Kidney glomerular epithelial cell (primary cell): ENCODE data around the gene UGT1A1.

Source experiments
- DNase-seq: peaks from one replicate; lab custom pipeline; 2025; lab: John Stamatoyannopoulos, UW

The UGT1A1 gene

DNA sequence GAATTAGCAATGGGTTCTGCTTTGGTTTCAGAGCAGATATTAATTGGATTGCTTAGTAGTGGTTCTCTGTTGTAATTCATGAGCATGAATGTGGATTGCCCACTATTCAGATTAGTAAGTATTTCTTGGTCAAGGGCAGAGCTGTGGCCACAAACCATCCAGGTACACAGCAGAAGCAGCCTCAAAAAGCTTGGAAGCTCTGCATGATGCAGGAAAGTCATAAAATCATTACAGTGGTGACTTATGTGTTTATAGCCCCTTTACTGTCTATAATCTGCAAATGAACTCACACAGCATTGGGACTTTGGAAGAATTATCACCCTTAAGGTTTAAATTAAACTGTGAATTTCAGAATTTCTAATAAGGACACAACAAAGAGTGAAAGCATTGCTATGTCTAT lies 1.9 kb upstream of the UGT1A1 start:
- no peak for DNase-seq

GRCh38 chr2:233758849-233759248 lies 1.2 kb upstream of the UGT1A1 start:
- DNase-seq, result no peak

GRCh38 chr2:233761040-233761769 lies 1.1 kb downstream of the UGT1A1 start:
- DNase-seq, result no peak

DNA sequence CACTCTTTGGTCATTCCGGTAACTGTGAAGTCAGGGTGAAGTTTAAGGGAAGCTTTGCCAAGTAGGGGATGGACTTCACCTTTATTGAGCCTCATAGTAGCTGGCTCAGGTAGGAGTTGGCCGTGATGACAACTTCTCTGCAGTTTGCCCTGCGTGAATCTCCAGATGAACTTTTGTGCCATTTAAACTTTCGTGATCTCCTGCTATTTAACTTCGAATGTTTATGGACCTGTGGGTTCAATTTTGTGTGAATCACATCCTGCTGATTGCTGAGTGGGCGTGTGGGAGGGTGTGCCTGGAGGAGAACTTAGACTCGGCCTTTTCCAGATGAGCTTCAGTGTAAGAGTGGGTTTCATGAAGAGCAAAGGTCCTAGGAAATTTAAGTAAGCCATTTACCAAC lies 4.2 kb downstream of the UGT1A1 start:
- peak; percentile 29 for DNase-seq

- DNase-seq, result no peak
Observed at GRCh38 chr2:233764761-233765160, 4.7 kb downstream of the UGT1A1 start.

DNA sequence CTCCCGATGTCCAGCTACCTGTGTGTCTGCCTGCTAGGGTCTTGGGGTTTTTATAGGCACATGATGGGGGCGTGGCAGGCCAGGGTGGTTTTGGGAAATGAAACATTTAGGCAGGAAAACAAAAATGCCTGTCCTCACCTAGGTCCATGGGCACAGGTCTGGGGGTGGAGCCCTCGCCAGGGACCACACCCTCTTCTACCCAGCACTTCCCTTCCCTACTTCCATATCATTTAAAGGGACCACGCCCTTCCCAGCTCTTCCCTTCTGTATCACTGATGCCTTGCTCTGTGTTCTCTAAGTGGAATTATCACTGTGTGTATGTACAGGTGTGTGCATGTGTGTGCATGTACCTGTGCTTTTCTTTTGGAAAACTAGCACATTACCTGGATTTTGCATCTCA lies 6.3 kb downstream of the UGT1A1 start:
- DNase-seq, result no peak

- no peak for DNase-seq
Observed at GRCh38 chr2:233768076-233768475, 8.0 kb downstream of the UGT1A1 start.

DNA sequence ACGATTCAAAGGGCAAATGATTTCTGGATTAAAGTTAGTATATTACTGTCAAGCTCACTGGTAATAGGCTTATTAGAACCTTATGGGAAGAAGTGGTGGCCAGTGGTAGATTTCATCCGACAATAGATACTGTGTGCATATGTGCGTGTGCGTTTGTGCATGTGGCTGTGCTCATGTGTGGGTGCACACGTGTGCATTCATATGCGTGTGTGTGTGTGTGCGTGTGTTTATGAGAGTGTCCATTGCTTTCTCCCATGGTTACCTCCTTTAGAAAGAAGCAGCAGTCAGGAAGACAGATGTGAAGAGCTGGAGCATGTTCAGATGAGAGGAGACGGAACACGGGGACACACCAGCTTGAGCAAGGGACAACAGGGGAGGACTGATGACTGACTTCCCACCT lies 9.2 kb downstream of the UGT1A1 start:
- DNase-seq, result no peak

DNA sequence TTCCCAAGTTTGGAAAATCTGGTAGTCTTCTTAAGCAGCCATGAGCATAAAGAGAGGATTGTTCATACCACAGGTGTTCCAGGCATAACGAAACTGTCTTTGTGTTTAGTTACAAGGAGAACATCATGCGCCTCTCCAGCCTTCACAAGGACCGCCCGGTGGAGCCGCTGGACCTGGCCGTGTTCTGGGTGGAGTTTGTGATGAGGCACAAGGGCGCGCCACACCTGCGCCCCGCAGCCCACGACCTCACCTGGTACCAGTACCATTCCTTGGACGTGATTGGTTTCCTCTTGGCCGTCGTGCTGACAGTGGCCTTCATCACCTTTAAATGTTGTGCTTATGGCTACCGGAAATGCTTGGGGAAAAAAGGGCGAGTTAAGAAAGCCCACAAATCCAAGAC lies 12.1 kb downstream of the UGT1A1 start:
- DNase-seq, result no peak

- DNase-seq, result no peak
Observed at GRCh38 chr2:233772583-233772982, 12.5 kb downstream of the UGT1A1 start.

GRCh38 chr2:233773854-233774253 lies 13.8 kb downstream of the UGT1A1 start:
- DNase-seq, result no peak

DNA sequence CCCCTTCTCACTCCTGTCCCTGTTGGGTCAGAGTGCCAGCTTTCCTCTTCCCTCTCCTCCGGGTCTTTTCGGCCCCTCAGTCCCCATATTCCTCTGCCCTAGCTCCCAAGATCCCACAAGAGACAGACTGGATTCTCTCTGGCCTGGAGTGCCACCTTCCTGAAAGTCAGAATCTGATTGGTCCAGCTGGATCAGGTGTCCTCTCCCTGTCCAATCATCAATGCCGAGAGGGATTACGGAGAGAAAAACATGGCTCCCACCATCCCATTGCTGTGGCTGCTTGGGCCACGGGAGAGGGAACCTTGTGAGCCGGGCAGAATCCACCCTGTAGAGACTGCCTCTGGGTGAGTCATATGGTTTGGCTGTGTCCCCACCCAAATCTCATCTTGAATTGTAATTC lies 15.3 kb downstream of the UGT1A1 start:
- no peak for DNase-seq

- DNase-seq, result no peak
Observed at GRCh38 chr2:233778030-233778429, 18.0 kb downstream of the UGT1A1 start, which contains the start of gene MROH2A. MROH2A (plus strand) TSS chr2:233778330; CDS start chr2:233779359, 1,029 bp downstream.

GRCh38 chr2:233779722-233780121 lies 19.7 kb downstream of the UGT1A1 start:
- no peak for DNase-seq

- no peak for DNase-seq
Observed at GRCh38 chr2:233780771-233781170, 20.7 kb downstream of the UGT1A1 start.

DNA sequence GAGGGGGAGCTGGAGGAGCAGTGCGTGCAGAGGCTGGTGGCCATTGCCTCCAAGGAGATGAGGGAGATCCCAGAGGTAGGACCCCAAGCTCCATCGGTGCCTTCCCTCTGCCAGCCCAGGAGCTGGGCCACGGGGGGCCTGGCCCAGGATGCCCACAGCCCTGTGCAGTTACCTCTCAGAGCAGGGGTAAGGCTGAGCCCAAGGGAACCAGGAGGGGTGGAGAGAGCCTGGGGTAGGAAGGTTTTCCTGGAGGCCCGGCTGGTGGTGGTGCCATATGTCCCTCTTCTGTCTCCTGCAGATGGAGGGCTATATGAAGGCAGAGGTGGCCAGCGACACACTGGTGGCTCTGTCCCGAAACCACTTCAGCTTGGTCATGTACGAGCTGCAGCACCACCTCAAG lies 29.5 kb downstream of the UGT1A1 start:
- DNase-seq, result no peak

DNA sequence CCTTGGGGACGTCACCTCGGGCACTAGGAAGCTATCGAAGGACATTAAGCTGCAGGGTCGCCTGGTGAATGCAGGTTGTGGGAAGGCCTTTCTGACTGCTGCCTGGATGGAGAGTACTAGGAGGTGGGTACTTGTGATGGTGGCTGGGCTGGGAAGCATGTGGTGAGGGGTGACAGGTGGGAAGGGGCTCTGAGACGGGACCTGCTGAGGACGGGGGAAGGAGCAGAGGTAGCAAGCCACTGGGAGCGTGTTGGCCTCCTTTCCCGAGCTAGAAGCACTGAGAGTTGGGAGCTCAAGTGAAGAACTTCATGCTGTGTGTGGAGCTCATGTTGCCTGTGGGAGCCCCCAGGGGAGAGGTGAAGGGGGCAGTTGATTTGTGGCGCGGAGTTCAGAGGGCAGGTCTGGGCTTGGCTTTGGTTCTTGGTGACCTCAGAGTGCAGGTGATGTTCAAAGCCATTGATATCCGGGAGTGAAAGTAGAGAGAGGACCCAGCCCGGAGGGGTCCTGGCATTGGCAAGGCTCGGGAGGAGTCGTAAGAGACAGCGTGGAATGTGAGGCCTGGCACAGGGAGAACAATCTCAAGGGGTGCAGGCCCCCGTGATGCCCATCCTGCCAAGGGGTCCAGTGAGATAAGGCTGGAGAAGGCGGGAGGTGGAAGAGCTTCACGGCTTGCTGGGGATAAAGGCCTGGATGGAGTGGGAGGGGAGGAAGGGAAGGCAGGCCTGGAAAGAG lies 31.2 kb downstream of the UGT1A1 start:
- no peak for DNase-seq

GRCh38 chr2:233791883-233792329 lies 31.8 kb downstream of the UGT1A1 start:
- DNase-seq, result no peak

- DNase-seq, result no peak
Observed at GRCh38 chr2:233792720-233793119, 32.6 kb downstream of the UGT1A1 start.

- DNase-seq, result no peak
Observed at GRCh38 chr2:233793465-233794127, 33.5 kb downstream of the UGT1A1 start.

DNA sequence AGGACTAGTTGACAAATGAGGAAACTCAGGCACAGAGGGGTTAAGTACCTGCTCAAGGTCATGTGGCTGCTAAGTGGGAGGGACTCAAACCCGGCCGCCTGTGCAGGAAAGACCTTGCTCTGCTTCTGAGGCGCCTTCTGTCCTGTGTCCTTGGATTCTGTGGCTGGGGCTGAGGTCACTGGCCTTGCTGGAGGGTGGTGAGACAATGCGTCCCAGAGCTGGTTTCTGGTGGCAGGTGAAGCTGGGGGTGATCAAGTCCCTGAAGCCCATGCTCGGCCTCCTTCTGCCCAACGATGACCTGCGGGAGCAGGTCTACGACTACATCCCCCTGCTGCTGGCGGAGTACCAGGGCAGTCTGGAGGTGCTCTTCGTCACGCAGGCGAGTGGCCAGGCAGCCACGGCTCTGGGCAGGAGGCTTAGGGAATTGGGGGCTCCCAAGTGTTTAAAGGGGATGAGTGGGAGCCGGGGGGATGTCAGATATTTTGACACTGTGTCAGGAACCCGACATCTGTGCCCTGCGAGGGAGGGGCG lies 34.1 kb downstream of the UGT1A1 start:
- no peak for DNase-seq

DNA sequence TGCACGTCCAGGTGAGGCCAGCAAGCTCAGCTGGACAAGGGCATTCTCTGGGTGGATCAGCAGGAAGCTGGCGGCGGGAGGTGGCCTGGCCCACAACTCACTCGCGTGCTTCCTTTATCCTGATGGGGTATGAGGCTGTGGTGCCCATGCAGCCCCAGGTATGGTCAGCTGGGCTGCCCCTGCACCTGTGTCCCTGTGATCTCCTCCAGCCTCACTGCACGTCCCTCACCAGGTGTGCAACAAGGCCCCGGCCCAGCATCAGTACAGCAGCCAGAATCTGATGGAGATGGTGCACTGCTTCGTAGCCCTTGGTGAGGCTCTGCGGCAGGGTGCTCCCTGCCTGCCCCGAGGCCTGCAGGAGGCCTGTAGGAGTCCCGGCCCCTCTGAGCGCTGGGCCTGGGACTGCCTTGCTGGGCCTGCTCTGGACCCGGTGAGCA lies 35.7 kb downstream of the UGT1A1 start:
- no peak for DNase-seq

- no peak for DNase-seq
Observed at GRCh38 chr2:233796254-233796653, 36.2 kb downstream of the UGT1A1 start.
